ENCODE measurements around the gene NLRP9. TPM values are rescaled to one million over a fixed set of nuclear protein-coding genes. Genes with fewer than 3 reads are reported as not detected.
A peak's percentile ranks its signal among the peaks of the same experiment; 100 is the strongest.

Gene NLRP9
- total and polyA plus RNA-seq, 2 experiments from 2014 or later: not detected

DNA sequence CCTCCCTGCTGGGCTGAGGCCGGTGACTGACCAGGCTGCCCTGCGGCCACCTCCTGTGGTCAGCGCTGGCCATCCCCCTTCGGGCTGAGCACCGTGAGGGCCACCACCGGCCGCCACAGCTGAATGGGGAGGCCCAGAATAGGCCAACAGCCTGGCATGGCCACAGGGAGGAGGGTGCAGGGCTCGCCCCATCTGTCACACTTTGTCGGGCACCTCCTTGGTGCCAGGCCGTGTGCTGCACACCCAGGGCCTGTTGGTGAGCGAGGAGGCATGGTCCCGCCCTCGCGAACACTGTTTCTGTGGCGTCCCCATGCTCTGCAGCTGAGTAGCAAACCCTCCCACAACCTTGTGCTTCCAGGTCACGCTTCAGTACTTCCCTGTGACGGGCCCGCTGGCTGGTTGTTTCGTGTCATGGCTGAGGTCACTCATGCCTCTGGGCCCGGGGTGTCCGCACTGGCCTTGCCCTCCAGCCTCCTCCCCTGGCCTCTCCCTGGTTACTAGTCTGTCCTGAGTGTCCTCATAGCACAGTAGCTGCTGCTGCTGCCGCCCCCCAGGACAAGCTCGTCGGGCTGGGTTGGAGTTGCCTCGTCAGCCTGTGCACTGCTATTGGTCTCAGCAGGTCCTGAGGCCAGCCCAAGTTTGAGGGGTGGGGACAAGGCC, 48.0 kb downstream of the NLRP9 start:
- Histone ChIP-seq H3K4me3 (no peak overlapping the region), H3K4me2 (no peak overlapping the region), H4K20me1 (ENCODE audit: insufficient read depth, poor library complexity, severe bottlenecking) (peaks cover 13% of the 10 kb centered on the region), H3K4me1 (ENCODE audit: insufficient read depth) (peaks cover 8% of the 10 kb centered on the region), H3K9me2 (replicated peaks; ENCODE audit: insufficient read depth) (no peaks in the 10 kb centered on the region), H3K79me2 (peaks cover 29% of the 10 kb centered on the region), H3K27ac (no peak overlapping the region), H3K9me3 (ENCODE audit: low read depth) (no peaks in the 10 kb centered on the region), H3K36me3 (replicated peaks; ENCODE audit: insufficient read depth, low read depth) (no peaks in the 10 kb centered on the region), H2AFZ (no peak overlapping the region), H3K27me3 (no peaks in the 10 kb centered on the region)
- TF ChIP-seq, protein P1, sequence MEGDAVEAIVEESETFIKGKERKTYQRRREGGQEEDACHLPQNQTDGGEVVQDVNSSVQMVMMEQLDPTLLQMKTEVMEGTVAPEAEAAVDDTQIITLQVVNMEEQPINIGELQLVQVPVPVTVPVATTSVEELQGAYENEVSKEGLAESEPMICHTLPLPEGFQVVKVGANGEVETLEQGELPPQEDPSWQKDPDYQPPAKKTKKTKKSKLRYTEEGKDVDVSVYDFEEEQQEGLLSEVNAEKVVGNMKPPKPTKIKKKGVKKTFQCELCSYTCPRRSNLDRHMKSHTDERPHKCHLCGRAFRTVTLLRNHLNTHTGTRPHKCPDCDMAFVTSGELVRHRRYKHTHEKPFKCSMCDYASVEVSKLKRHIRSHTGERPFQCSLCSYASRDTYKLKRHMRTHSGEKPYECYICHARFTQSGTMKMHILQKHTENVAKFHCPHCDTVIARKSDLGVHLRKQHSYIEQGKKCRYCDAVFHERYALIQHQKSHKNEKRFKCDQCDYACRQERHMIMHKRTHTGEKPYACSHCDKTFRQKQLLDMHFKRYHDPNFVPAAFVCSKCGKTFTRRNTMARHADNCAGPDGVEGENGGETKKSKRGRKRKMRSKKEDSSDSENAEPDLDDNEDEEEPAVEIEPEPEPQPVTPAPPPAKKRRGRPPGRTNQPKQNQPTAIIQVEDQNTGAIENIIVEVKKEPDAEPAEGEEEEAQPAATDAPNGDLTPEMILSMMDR (IDR thresholded peaks at IDR 0.05; ENCODE audit: poor library complexity): no peak
- no peak for TF ChIP-seq EZH2phosphoT487 (IDR thresholded peaks at IDR 0.05; ENCODE audit: low read depth, severe bottlenecking, unreplicated experiment)
- TF ChIP-seq EZH2 (IDR thresholded peaks at IDR 0.05; ENCODE audit: borderline replicate concordance): no peak
- WGBS (ENCODE audit: low lambda C conversion rate, missing lambda C conversion rate): 96% methylated on average over 25 of the region's 25 CpGs
- DNase-seq (ENCODE audit: low spot score): no peak

DNA sequence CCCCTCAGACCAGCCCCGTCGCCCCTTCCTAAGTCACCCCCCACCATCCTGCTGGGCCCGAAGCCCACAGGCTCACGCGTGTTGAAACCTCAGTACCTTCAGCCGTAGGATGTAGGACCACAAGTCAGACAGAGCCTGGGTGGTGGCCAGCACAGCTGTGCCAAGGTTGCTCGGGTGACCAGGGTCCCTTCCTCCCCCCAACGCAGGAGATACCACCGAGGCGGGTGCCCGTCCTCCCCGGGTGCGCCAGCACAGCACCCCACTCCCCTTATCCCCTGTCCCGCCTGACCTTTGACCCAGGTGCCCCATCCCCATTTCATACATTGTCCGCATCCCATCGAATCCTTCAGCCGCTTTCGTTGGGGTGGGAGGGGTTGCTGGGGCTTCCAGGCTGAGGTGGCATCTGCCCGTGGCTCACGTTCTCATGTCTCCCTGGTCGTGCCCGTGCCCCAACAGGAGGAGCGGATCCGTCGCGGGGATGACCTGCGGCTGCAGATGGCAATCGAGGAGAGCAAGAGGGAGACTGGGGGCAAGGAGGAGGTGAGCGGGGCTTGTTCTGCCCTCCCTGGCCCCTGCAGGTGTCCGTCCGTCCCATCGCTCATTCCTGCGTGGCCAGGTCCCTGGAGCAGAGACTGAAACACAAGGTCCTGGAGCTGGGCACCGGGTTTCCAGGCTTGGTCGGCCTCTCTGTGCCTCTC, 48.6 kb downstream of the NLRP9 start:
- H3K36me3 ChIP-seq (replicated peaks; ENCODE audit: insufficient read depth, low read depth): no peaks in the 10 kb centered on the region
- no peaks in the 10 kb centered on the region for H3K27me3 ChIP-seq
- H3K79me2 ChIP-seq: peaks cover 36% of the 10 kb centered on the region
- peaks cover 13% of the 10 kb centered on the region for H4K20me1 ChIP-seq (ENCODE audit: insufficient read depth, poor library complexity, severe bottlenecking)
- H3K4me2 ChIP-seq: no peak overlapping the region
- no peaks in the 10 kb centered on the region for H3K9me2 ChIP-seq (replicated peaks; ENCODE audit: insufficient read depth)
- H3K4me1 ChIP-seq (ENCODE audit: insufficient read depth): peaks cover 12% of the 10 kb centered on the region
- no peak for TF ChIP-seq EZH2 (IDR thresholded peaks at IDR 0.05; ENCODE audit: borderline replicate concordance)
- no peak for DNase-seq (ENCODE audit: low spot score)
- H3K27ac ChIP-seq: peak overlapping the region; percentile 77
- no peak overlapping the region for H3K4me3 ChIP-seq
- no peak overlapping the region for H2AFZ ChIP-seq
- 98% methylated on average over 32 of the region's 35 CpGs for WGBS (ENCODE audit: low lambda C conversion rate, missing lambda C conversion rate)
- no peaks in the 10 kb centered on the region for H3K9me3 ChIP-seq (ENCODE audit: low read depth)

DNA sequence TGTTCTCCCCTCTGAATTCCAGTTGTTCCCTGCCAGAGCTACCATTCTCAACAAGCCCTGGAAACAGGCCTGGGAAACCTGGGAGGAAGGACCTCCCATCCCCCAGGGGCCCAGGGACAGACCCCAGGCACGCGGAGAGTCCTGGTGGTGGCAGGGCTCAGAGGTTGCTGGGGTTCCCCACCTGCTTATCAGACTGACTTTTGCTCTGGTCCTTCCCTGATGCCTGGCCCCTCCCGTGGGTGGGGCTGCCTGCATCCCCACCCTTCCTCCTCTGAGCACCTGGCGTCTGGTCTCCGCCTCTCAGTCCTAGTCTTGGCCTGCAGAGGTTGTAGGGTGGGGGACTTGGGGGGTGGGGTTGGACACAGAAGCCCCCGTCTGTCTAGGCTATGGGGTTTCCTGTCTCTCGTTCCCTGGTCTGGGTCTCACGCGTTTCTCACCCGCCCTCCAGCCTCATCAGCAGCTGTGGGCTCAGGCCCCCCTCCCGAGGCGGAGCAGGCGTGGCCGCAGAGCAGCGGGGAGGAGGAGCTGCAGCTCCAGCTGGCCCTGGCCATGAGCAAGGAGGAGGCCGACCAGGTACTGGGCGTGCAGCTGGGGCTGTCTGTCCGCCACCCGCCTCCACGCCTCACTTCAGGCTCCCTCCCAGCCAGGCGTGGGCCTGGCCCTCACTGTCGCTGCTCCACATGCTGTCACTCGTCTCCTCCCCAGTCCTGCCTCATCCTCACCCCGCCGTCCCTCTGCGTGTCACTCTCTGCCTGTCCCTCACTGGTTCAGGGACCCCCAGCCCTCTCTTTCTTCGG, 49.6 kb downstream of the NLRP9 start:
- WGBS (ENCODE audit: low lambda C conversion rate, missing lambda C conversion rate): 70% methylated on average over 20 of the region's 27 CpGs
- H3K4me1 ChIP-seq (ENCODE audit: insufficient read depth): peaks cover 17% of the 10 kb centered on the region
- peak; percentile 75 for DNase-seq (ENCODE audit: low spot score)
- H3K4me2 ChIP-seq: peak overlapping the region; percentile 37
- no peak overlapping the region for H2AFZ ChIP-seq
- H3K79me2 ChIP-seq: peaks cover 39% of the 10 kb centered on the region
- peak overlapping the region; percentile 77 for H3K27ac ChIP-seq
- peaks cover 13% of the 10 kb centered on the region for H4K20me1 ChIP-seq (ENCODE audit: insufficient read depth, poor library complexity, severe bottlenecking)
- TF ChIP-seq EZH2phosphoT487 (IDR thresholded peaks at IDR 0.05; ENCODE audit: low read depth, severe bottlenecking, unreplicated experiment): no peak
- no peak for TF ChIP-seq EZH2 (IDR thresholded peaks at IDR 0.05; ENCODE audit: borderline replicate concordance)
- TF ChIP-seq, protein P1 (IDR thresholded peaks at IDR 0.05; ENCODE audit: poor library complexity): no peak
- no peaks in the 10 kb centered on the region for H3K9me2 ChIP-seq (replicated peaks; ENCODE audit: insufficient read depth)
- no peaks in the 10 kb centered on the region for H3K36me3 ChIP-seq (replicated peaks; ENCODE audit: insufficient read depth, low read depth)
- H3K27me3 ChIP-seq: no peaks in the 10 kb centered on the region
- no peaks in the 10 kb centered on the region for H3K9me3 ChIP-seq (ENCODE audit: low read depth)
- H3K4me3 ChIP-seq: no peak overlapping the region
